ENCODE data around the gene GRB10. TPM values are rescaled to one million over a fixed set of nuclear protein-coding genes. Genes with fewer than 3 reads are reported as not detected.

The GRB10 gene
- polyA plus RNA-seq, 1 donor from 2014 or later, result 78.4 TPM

DNA sequence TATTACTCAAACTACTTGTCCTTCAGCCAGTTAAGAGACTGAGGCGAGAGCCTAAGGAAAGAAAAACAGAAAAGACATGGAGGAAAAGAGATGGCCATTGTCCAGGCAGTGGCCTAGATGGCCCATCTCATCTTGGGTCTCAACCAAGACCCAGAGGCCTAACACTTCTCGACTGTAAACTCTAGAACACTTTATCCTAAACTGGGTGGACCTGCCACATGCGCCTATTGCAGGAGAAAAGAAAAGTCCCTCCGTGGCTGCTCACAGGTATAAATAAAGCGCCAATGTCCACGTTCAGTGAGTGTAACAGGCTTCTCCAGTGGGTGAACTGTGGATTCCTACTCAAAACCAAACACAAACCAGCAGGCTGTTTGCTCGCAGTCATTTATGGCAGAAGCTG, 124.8 kb downstream of the GRB10 start:
- Histone ChIP-seq H3K4me2 (ENCODE audit: low read length) (no peak overlapping the region), H4K20me1 (ENCODE audit: insufficient read depth) (no peaks in the 10 kb centered on the region), H3K4me3 (ENCODE audit: low read length) (no peak overlapping the region), H3K9ac (ENCODE audit: low read length) (no peak overlapping the region), H3K9me3 (ENCODE audit: low read length) (no peaks in the 10 kb centered on the region), H3K36me3 (ENCODE audit: insufficient read depth, low read length) (no peaks in the 10 kb centered on the region), H2AFZ (ENCODE audit: low read depth, low read length) (no peak overlapping the region), H3K27me3 (ENCODE audit: insufficient read depth, low read depth, low read length) (no peaks in the 10 kb centered on the region), H3K79me2 (replicated peaks; ENCODE audit: insufficient read depth, low read length) (no peaks in the 10 kb centered on the region), H3K9me2 (ENCODE audit: insufficient read depth, low read length) (no peaks in the 10 kb centered on the region), H3K27ac (ENCODE audit: low read length) (no peak overlapping the region), H3F3A (ENCODE audit: insufficient read depth, low read length, poor library complexity, severe bottlenecking) (no peaks in the 10 kb centered on the region)
- no peak for TF ChIP-seq EP300 (conservative IDR thresholded peaks at IDR 0.05; ENCODE audit: poor library complexity, severe bottlenecking)
- no peak for TF ChIP-seq RAD21 (conservative IDR thresholded peaks at IDR 0.05)
- TF ChIP-seq, protein P1, sequence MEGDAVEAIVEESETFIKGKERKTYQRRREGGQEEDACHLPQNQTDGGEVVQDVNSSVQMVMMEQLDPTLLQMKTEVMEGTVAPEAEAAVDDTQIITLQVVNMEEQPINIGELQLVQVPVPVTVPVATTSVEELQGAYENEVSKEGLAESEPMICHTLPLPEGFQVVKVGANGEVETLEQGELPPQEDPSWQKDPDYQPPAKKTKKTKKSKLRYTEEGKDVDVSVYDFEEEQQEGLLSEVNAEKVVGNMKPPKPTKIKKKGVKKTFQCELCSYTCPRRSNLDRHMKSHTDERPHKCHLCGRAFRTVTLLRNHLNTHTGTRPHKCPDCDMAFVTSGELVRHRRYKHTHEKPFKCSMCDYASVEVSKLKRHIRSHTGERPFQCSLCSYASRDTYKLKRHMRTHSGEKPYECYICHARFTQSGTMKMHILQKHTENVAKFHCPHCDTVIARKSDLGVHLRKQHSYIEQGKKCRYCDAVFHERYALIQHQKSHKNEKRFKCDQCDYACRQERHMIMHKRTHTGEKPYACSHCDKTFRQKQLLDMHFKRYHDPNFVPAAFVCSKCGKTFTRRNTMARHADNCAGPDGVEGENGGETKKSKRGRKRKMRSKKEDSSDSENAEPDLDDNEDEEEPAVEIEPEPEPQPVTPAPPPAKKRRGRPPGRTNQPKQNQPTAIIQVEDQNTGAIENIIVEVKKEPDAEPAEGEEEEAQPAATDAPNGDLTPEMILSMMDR (IDR thresholded peaks at IDR 0.05; ENCODE audit: poor library complexity, severe bottlenecking), result no peak
- TF ChIP-seq, protein P2, sequence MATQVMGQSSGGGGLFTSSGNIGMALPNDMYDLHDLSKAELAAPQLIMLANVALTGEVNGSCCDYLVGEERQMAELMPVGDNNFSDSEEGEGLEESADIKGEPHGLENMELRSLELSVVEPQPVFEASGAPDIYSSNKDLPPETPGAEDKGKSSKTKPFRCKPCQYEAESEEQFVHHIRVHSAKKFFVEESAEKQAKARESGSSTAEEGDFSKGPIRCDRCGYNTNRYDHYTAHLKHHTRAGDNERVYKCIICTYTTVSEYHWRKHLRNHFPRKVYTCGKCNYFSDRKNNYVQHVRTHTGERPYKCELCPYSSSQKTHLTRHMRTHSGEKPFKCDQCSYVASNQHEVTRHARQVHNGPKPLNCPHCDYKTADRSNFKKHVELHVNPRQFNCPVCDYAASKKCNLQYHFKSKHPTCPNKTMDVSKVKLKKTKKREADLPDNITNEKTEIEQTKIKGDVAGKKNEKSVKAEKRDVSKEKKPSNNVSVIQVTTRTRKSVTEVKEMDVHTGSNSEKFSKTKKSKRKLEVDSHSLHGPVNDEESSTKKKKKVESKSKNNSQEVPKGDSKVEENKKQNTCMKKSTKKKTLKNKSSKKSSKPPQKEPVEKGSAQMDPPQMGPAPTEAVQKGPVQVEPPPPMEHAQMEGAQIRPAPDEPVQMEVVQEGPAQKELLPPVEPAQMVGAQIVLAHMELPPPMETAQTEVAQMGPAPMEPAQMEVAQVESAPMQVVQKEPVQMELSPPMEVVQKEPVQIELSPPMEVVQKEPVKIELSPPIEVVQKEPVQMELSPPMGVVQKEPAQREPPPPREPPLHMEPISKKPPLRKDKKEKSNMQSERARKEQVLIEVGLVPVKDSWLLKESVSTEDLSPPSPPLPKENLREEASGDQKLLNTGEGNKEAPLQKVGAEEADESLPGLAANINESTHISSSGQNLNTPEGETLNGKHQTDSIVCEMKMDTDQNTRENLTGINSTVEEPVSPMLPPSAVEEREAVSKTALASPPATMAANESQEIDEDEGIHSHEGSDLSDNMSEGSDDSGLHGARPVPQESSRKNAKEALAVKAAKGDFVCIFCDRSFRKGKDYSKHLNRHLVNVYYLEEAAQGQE (IDR thresholded peaks at IDR 0.05; ENCODE audit: borderline replicate concordance), result no peak
- no peak for TF ChIP-seq SMC3 (conservative IDR thresholded peaks at IDR 0.05; ENCODE audit: poor library complexity)
- no peak for TF ChIP-seq EZH2 (IDR thresholded peaks at IDR 0.05; ENCODE audit: borderline replicate concordance, insufficient read depth, low read length, poor library complexity, severe bottlenecking)
- no peak for TF ChIP-seq POLR2AphosphoS5 (IDR thresholded peaks at IDR 0.05)
- TF ChIP-seq MXI1 (conservative IDR thresholded peaks at IDR 0.05; ENCODE audit: poor library complexity, severe bottlenecking), result no peak
- no peak for TF ChIP-seq TAF1 (IDR thresholded peaks at IDR 0.05; ENCODE audit: low read depth)

DNA sequence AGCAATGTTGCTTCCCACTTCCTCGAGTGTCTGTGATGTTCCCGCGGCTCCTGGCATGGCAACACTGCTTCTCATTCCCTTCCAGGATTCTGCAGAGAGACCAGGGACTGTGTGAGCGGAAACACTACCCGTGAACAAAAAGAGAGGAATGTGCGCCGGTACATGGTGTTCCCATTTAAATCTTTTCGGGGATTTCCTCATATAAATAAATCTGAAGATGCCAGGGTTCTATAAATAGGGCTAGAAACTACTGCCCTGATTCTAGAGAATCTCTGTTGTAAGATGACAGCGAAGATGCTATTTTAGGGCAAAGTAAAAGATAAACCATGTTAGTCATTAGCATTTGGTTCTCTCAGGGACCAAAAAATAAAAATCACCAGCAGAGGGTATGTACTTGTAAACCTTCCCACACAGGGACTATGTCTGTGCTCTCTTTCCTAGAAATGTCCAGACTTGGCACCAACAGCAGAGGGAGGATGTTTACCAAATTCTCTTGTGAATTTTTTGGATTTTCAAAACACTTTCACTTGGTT, 125.3 kb downstream of the GRB10 start:
- no peak overlapping the region for H2AFZ ChIP-seq (ENCODE audit: low read depth, low read length)
- H3K79me2 ChIP-seq (replicated peaks; ENCODE audit: insufficient read depth, low read length), result no peaks in the 10 kb centered on the region
- H3K9me2 ChIP-seq (ENCODE audit: insufficient read depth, low read length), result no peaks in the 10 kb centered on the region
- TF ChIP-seq, protein P1 (IDR thresholded peaks at IDR 0.05; ENCODE audit: poor library complexity, severe bottlenecking), result no peak
- TF ChIP-seq MXI1 (conservative IDR thresholded peaks at IDR 0.05; ENCODE audit: poor library complexity, severe bottlenecking) (no peak), EP300 (conservative IDR thresholded peaks at IDR 0.05; ENCODE audit: poor library complexity, severe bottlenecking) (no peak), POLR2AphosphoS5 (IDR thresholded peaks at IDR 0.05) (no peak), RAD21 (conservative IDR thresholded peaks at IDR 0.05) (no peak), SMC3 (conservative IDR thresholded peaks at IDR 0.05; ENCODE audit: poor library complexity) (no peak), EZH2 (IDR thresholded peaks at IDR 0.05; ENCODE audit: borderline replicate concordance, insufficient read depth, low read length, poor library complexity, severe bottlenecking) (no peak), TAF1 (IDR thresholded peaks at IDR 0.05; ENCODE audit: low read depth) (no peak)
- TF ChIP-seq, protein P2 (IDR thresholded peaks at IDR 0.05; ENCODE audit: borderline replicate concordance), result no peak
- H4K20me1 ChIP-seq (ENCODE audit: insufficient read depth), result no peaks in the 10 kb centered on the region
- H3K27me3 ChIP-seq (ENCODE audit: insufficient read depth, low read depth, low read length), result no peaks in the 10 kb centered on the region
- no peak overlapping the region for H3K4me3 ChIP-seq (ENCODE audit: low read length)
- H3K9me3 ChIP-seq (ENCODE audit: low read length), result no peaks in the 10 kb centered on the region
- no peak overlapping the region for H3K9ac ChIP-seq (ENCODE audit: low read length)
- H3K4me2 ChIP-seq (ENCODE audit: low read length), result no peak overlapping the region
- no peak overlapping the region for H3K27ac ChIP-seq (ENCODE audit: low read length)
- H3F3A ChIP-seq (ENCODE audit: insufficient read depth, low read length, poor library complexity, severe bottlenecking), result no peaks in the 10 kb centered on the region
- H3K36me3 ChIP-seq (ENCODE audit: insufficient read depth, low read length), result no peaks in the 10 kb centered on the region
